Daoy (cell line): ENCODE data around the gene OR14A2. TPM values are rescaled to one million over a fixed set of nuclear protein-coding genes. Genes with fewer than 3 reads are reported as not detected.
A peak's percentile ranks its signal among the peaks of the same experiment; 100 is the strongest.
"Not testable (repeated sequence)": the region's sequence is repeated elsewhere in the genome, so short reads cannot be mapped to it uniquely, and the experiment has no call there.

Experiments used
- DNase-seq: peaks from one replicate; pipeline ENCODE4 v3.0.0-alpha.2; 2015; ENCODE audit warnings: low read depth
- total RNA-seq: library from RNA; depleted of rRNA; stranded (reverse); fragments of >200 nt; shearing (Covaris generic); gene quantifications from 2 replicates; pipeline ENCODE4 v1.2.3, GENCODE V29; 2014; rRNA removed

OR14A2 gene
- total RNA-seq = 1.9 TPM in 1 of 2 replicates, not detected in the other

GRCh38 chr1:247748041-247748440 lies at the start of gene OR14A2:
Gene OR14A2, minus strand, starts transcription at chr1:247748141.
- no peak for DNase-seq

DNA sequence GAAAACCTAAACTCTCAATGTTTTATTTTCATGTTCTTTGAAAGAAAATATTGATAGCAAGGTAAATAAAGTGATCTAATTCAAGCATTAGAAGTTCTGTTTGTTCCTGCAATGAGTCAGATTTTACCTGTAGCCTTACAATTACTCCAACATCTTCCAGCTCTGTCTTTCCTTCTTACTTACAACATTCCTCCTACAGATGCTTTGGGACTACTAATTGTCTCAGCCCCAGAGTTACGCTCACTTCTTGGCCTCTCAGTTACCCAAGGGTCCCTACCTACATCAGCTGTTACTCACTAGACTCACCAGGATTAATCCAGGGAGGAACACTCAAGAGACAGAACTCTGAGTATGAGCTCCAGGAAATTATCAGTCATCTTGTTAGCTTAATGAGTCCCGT lies 49.6 kb upstream of the OR14A2 start:
- DNase-seq = no peak

DNA sequence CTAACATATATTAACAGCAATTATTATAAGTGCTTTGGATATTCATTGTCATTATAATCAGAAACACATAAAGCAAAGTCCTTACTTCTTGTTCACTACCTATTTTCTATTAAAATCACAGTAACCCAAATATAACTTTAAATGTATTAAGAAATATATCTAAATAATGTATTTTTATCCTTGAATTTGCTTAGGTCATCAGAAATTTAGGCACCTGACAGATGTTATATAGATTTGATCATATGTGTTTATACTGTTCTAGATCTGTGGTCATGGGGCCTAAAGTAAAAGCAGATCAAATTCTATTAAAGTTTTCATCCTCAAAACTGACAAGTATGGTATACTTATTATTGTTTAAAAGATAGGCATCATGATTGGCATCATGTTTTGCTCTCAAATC lies 21.7 kb upstream of the OR14A2 start:
- DNase-seq = no peak

DNA sequence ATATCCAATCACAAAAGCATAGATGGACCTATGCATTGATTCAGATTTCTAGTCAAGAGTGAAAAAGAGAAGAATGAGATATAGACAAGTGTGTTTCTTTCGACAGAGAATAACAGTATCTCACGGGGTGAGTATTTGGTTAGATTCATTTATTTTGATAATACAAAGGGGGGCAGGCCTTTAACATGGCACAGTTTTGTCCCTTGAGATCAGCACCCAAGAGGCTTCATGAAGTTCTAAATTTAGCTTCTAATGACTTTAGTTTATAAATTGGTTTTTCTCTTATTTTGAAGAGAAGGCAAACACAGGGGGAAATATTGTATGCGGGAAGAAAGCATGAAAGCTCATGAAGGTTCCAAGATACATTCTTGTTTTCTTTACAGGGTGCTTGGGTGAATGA lies 12.5 kb upstream of the OR14A2 start, which contains the start of gene OR1C1:
Gene OR1C1 (minus strand): TSS at position 101 of the 400 bp plus-strand sequence. CDS start 2,150 bp downstream, outside the sequence.
- DNase-seq = no peak

DNA sequence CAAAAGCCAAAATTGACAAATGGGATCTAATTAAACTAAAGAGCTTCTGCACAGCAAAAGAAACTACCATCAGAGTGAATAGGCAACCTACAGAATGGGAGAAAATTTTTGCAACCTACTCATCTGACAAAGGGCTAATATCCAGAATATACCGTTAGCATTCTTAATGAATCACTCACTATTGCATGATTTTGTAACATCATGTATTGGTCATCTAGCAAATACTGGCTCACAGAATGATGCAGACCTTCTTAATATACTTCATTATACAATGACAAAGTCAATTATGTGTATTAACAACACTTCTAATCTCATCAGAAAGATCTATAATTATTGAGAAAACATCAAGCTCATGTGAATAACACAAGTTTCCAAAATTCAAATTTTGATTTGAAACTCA lies 6.4 kb upstream of the OR14A2 start:
- DNase-seq = not testable (repeated sequence)

DNA sequence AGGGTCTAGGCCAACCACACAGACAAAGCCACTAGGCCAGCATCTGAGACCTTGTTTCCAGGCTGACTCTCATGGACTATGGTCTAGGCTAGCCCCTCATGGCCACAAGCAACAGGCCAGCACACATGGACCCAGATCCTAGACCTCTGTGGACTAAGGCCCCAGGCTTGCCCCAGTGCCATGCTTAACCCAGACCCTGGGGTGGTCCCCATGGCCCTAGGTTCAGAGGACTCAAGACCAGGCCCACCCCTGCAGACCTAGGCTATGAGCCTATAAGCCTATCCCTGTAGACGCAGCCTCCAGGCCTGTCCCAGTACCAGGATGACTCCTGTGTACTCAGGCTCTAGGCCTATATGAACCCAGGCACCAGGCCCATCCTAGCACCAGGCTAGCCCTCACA lies 1.9 kb upstream of the OR14A2 start:
- DNase-seq = no peak

GRCh38 chr1:247747616-247748015 lies 325 bp downstream of the OR14A2 start:
- DNase-seq = peak; percentile 63

GRCh38 chr1:247746391-247746935 lies 1.5 kb downstream of the OR14A2 start:
- DNase-seq = peak; percentile 62

DNA sequence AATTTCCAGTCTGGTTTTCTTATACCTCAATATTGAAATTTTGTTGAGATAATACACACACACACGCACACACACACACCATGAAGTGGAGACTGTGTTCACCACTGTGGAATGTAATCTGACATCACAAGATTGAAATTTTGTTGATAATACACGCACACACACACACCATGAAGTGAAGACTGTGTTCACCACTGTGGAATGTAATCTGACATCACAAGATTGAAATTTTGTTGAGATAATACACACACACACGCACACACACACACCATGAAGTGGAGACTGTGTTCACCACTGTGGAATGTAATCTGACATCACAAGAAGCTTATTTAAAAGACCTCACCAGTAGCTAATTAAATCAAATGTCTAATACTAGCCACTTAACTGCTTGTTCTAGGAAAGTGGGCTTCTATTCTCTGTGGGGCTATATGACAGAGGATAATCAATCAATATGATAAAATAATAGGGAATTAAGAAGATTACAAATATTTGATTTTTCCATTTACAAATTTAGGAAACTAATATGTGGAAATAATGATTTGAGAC lies 5.7 kb downstream of the OR14A2 start:
- DNase-seq = peak; percentile 70

DNA sequence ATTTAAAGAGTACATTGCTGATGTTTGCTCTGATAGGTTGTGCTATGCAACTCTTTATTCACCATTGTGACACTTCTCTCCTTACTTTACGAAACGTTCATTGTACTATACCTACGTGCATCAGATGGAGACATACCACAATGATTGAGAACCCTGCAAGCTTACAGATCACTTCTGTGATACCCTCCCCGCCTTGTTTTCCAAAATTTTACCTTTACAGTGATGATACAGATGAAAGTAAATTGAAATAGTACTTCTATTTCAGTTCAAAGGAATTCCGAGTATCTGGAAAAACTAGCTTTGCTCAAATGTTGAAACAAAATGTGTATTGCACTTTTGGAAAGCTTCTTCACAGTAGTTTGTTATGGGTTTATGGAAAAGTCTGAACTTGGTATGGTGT lies 6.2 kb downstream of the OR14A2 start:
- DNase-seq = no peak

- no peak for DNase-seq
Measured at GRCh38 chr1:247740721-247741120, 7.2 kb downstream of the OR14A2 start.

GRCh38 chr1:247738315-247738714 lies 9.6 kb downstream of the OR14A2 start, which contains the start of gene OR14K1:
Gene OR14K1, plus strand, starts transcription at chr1:247738615. Its CDS starts 0 bp downstream, at chr1:247738615.
- DNase-seq = no peak

GRCh38 chr1:247721222-247721621 lies 26.7 kb downstream of the OR14A2 start:
- DNase-seq = no peak

DNA sequence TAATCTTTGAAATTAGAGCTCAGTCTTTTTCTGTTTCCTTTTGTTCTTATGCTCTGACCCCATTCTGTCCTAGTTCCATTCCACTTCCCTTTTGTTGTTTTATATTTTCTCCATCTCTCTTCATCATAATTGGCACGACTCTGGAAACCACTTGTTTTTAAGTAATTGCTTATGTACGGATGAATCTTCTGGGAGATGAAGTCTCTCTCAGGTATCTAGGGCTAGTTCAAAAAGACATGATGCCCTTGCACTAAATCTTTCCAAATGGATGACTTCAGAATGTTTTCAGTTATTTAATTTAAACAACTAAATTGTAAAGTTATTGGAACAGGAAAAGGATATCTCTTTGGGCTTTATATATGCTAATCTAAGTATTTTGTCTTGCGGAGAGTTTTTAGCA lies 31.4 kb downstream of the OR14A2 start, which contains the start of gene OR6F1:
Gene OR6F1 (minus strand): TSS at position 101 of the 400 bp plus-strand sequence. CDS start 3,891 bp downstream, outside the sequence.
- no peak for DNase-seq

DNA sequence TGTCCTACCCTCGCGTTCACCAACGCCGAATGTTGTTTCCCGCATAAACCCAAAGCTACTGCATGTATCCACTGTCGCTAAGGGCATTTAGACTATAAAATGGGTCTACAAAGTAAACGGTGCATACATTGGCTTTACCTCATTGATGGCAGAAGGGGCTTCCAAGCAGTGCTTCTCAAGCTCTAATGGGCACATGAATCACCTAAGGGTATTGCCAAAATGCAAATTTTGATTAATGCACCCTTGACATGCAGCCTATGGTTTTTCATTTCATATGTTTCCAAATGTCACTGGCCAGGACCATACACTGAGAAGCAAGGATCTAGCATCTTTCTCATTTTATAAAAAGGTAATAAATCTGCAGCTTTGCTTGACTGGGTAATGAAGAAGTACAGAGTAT lies 34.2 kb downstream of the OR14A2 start:
- no peak for DNase-seq

- DNase-seq = peak; percentile 26
Measured at GRCh38 chr1:247710681-247711080, 37.3 kb downstream of the OR14A2 start.

DNA sequence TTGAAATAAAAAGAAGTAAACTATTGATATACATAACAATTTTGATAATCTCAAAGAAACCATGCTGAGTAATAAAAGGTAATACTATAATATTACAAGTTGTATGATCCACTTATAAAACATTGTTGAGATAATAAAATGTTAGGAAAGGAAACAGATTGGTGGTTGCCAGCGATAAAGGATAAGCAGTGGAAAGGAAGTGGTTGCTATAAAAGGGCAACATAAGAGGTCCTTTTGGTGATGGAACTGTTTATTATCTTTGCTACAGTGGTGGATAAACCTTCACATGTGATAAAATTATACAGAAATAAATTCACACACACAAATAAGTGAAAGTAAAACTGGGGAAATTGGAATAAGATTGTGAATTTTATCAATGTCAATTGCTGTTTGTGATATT lies 46.6 kb downstream of the OR14A2 start:
- no peak for DNase-seq

- peak; percentile 76 for DNase-seq
Measured at GRCh38 chr1:247681288-247681897, 66.5 kb downstream of the OR14A2 start.

DNA sequence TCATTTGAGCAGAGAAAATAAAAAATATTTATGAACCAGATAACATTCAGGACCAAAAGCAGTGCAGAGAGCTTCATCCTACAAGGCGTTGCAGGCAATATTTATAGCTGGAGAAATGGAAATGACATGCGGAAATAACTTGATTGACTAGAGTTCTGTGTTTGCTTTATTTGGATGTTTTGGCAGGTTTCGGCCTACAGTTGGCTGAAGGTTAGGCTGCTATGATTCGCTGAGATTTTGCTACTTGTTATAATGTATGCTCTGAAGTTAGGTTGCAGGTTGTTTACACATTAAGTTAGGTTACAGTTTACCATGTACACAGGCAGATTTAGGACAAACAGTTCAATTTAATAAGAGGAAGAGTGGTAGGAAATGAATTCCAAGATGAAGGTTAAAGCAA lies 67.8 kb downstream of the OR14A2 start:
- DNase-seq = no peak

- DNase-seq = no peak
Measured at GRCh38 chr1:247679639-247680038, 68.3 kb downstream of the OR14A2 start, which contains the start of gene OR13G1. Gene OR13G1, minus strand, starts transcription at chr1:247679739. Its CDS starts 6,698 bp downstream, at chr1:247673041.
